Tibial nerve (tissue), 4 donors: ENCODE measurements around the gene DUSP7. TPM values are rescaled to one million over a fixed set of nuclear protein-coding genes. Genes with fewer than 3 reads are reported as not detected.

ENCODE experiments used
- DNase-seq, 2 donors: peaks; one replicate each; pipeline ENCODE4 v3.0.0-alpha.2; 2019; ENCODE audit warnings: low spot score in 2 of 2
- H3K27ac ChIP-seq, 4 donors: fragments of 200-600 bp; sonication (generic) in 3 of 4; one replicate each; pipeline ENCODE4 v1.5.1; 2017 to 2019; ENCODE audit warnings: mild to moderate bottlenecking in 1 of 4
- H3K27me3 ChIP-seq, 2 donors: fragments of 200-600 bp; sonication (generic) in 1 of 2; one replicate each; pipeline versions ENCODE4 v1.5.1 to v1.6.0; 2017 to 2019
- H3K36me3 ChIP-seq, 3 donors: fragments of 200-600 bp; sonication (generic); one replicate each; pipeline ENCODE4 v1.5.1; 2018 to 2019
- H3K4me1 ChIP-seq, 4 donors: fragments of 200-600 bp; sonication (generic) in 3 of 4; one replicate each; pipeline ENCODE4 v1.5.1; 2017 to 2019
- H3K4me3 ChIP-seq, 4 donors: fragments of 200-600 bp; sonication (generic) in 3 of 4; one replicate each; pipeline ENCODE4 v1.5.1; 2017 to 2019; ENCODE audit warnings: mild to moderate bottlenecking in 1 of 4, moderate library complexity in 1 of 4
- H3K9me3 ChIP-seq, 4 donors: fragments of 200-600 bp; sonication (generic) in 3 of 4; one replicate each; pipeline ENCODE4 v1.5.1; 2017 to 2019
- CTCF ChIP-seq, 5 experiments: fragments of 200-600 bp in 3 of 5; fragments of 450-650 bp in 2 of 5; sonication (generic) in 3 of 5; IDR thresholded peaks; one replicate each; pipeline ENCODE4 v1.5.1; 2016 to 2019; ENCODE audit warnings: antibody characterized with exemption in 5 of 5, mild to moderate bottlenecking in 3 of 5, moderate library complexity in 2 of 5
- EP300 ChIP-seq, 2 donors: sonication (generic); formaldehyde crosslinking; IDR thresholded peaks; one replicate each; pipeline ENCODE4 v1.6.1; 2017; ENCODE audit warnings: antibody characterized with exemption in 2 of 2, mild to moderate bottlenecking in 1 of 2
- POLR2A ChIP-seq, 2 donors: fragments of 450-650 bp; IDR thresholded peaks; one replicate each; pipeline ENCODE4 v1.6.1; 2017; ENCODE audit warnings: antibody characterized with exemption in 2 of 2, mild to moderate bottlenecking in 2 of 2, moderate library complexity in 2 of 2
- WGBS, 2 donors: methylation state at CpG; one replicate each; pipeline ENCODE4 v1.1.5; 2018; 5-methylcytosine and 5-hydroxymethylcytosine counted together
- total RNA-seq, 4 donors: library from RNA; depleted of rRNA; stranded (reverse); fragments of >200 nt; gene quantifications; one replicate each; pipeline ENCODE4 v1.1.0, GENCODE V29; 2016

DUSP7 gene
- total RNA-seq, 4 donors from 2014 or later: 8.1 to 15.0 (median 11.5) TPM

- no peaks in the 10 kb centered on the region for H3K36me3 ChIP-seq
- DNase-seq: no peak
- TF ChIP-seq EP300 (IDR thresholded peaks at IDR 0.05) (no peak), CTCF (IDR thresholded peaks at IDR 0.05) (no peak), POLR2A (IDR thresholded peaks at IDR 0.05) (no peak)
- WGBS, 2 donors: 88 to 90% methylated on average over 8 of the region's 8 CpGs
- H3K4me1 ChIP-seq: peaks cover 0 to 24% (median 0%) of the 10 kb centered on the region in 4 donors
- H3K27me3 ChIP-seq: no peaks in the 10 kb centered on the region
- no peak overlapping the region for H3K4me3 ChIP-seq
- H3K27ac ChIP-seq: no peak overlapping the region
- no peaks in the 10 kb centered on the region for H3K9me3 ChIP-seq
Measured at GRCh38 chr3:52072471-52072870, 16.1 kb upstream of the DUSP7 start.

- peaks cover 0 to 19% (median 0%) of the 10 kb centered on the region in 4 donors for H3K4me1 ChIP-seq
- H3K27ac ChIP-seq: no peak overlapping the region
- no peaks in the 10 kb centered on the region for H3K27me3 ChIP-seq
- no peaks in the 10 kb centered on the region for H3K9me3 ChIP-seq
- H3K4me3 ChIP-seq: no peak overlapping the region
- no peak for TF ChIP-seq EP300 (IDR thresholded peaks at IDR 0.05)
- no peak for TF ChIP-seq POLR2A (IDR thresholded peaks at IDR 0.05)
- TF ChIP-seq CTCF (IDR thresholded peaks at IDR 0.05): no peak
- H3K36me3 ChIP-seq: no peaks in the 10 kb centered on the region
- DNase-seq: no peak
- 85 to 88% methylated on average over 4 to 5 of the region's 5 CpGs for WGBS, 2 donors
Measured at GRCh38 chr3:52072020-52072419, 15.6 kb upstream of the DUSP7 start.

GRCh38 chr3:52070724-52071621 is 14.6 kb upstream of the DUSP7 start:
- Histone ChIP-seq H3K27ac (peak overlapping the region in 2 of 4 donors; percentile 31 to 50), H3K4me1 (peaks cover 0 to 15% (median 0%) of the 10 kb centered on the region in 4 donors), H3K4me3 (no peak overlapping the region), H3K36me3 (no peaks in the 10 kb centered on the region), H3K9me3 (no peaks in the 10 kb centered on the region), H3K27me3 (no peaks in the 10 kb centered on the region)
- 60 to 65% methylated on average over 16 to 20 of the region's 22 CpGs for WGBS, 2 donors
- no peak for TF ChIP-seq CTCF (IDR thresholded peaks at IDR 0.05)
- TF ChIP-seq EP300 (IDR thresholded peaks at IDR 0.05): no peak
- no peak for TF ChIP-seq POLR2A (IDR thresholded peaks at IDR 0.05)
- DNase-seq: no peak

- no peak for DNase-seq
- Histone ChIP-seq H3K9me3 (no peaks in the 10 kb centered on the region), H3K27ac (peak overlapping the region in 2 of 4 donors; percentile 28 to 31), H3K4me1 (peaks cover 0 to 15% (median 0%) of the 10 kb centered on the region in 4 donors), H3K4me3 (no peak overlapping the region), H3K27me3 (no peaks in the 10 kb centered on the region), H3K36me3 (no peaks in the 10 kb centered on the region)
- 89 to 94% methylated on average over 4 of the region's 4 CpGs for WGBS, 2 donors
- no peak for TF ChIP-seq POLR2A (IDR thresholded peaks at IDR 0.05)
- TF ChIP-seq CTCF (IDR thresholded peaks at IDR 0.05): no peak
- no peak for TF ChIP-seq EP300 (IDR thresholded peaks at IDR 0.05)
Measured at GRCh38 chr3:52069855-52070254, 13.5 kb upstream of the DUSP7 start.

- no peak overlapping the region for H3K27ac ChIP-seq
Measured at GRCh38 chr3:52069135-52069534, 12.8 kb upstream of the DUSP7 start.

More at GRCh38 chr3:52069135-52069534, 12.8 kb upstream of the DUSP7 start:
- Histone ChIP-seq H3K36me3 (no peaks in the 10 kb centered on the region), H3K4me1 (peaks cover 0 to 15% (median 0%) of the 10 kb centered on the region in 4 donors), H3K27me3 (no peaks in the 10 kb centered on the region), H3K4me3 (no peak overlapping the region), H3K9me3 (no peaks in the 10 kb centered on the region)
- 93 to 96% methylated on average over 5 of the region's 5 CpGs for WGBS, 2 donors
- DNase-seq: no peak
- TF ChIP-seq CTCF (IDR thresholded peaks at IDR 0.05): no peak
- TF ChIP-seq POLR2A (IDR thresholded peaks at IDR 0.05): no peak
- no peak for TF ChIP-seq EP300 (IDR thresholded peaks at IDR 0.05)
